Lower leg skin (tissue), 3 donors: ENCODE data around the gene HAVCR2.

Source experiments
- POLR2A ChIP-seq, 2 donors: fragments of 450-650 bp; IDR thresholded peaks; one replicate each; pipeline ENCODE4 v1.6.1; 2016 to 2017; ENCODE audit warnings: antibody characterized with exemption in 2 of 2, mild to moderate bottlenecking in 1 of 2, moderate library complexity in 1 of 2
- TF ChIP-seq, protein P1 (sequence below), 3 donors: fragments of 450-650 bp; IDR thresholded peaks; one replicate each; pipeline ENCODE4 v1.5.1; 2016; ENCODE audit warnings: antibody characterized with exemption in 3 of 3, mild to moderate bottlenecking in 3 of 3, moderate library complexity in 2 of 3

DNA sequence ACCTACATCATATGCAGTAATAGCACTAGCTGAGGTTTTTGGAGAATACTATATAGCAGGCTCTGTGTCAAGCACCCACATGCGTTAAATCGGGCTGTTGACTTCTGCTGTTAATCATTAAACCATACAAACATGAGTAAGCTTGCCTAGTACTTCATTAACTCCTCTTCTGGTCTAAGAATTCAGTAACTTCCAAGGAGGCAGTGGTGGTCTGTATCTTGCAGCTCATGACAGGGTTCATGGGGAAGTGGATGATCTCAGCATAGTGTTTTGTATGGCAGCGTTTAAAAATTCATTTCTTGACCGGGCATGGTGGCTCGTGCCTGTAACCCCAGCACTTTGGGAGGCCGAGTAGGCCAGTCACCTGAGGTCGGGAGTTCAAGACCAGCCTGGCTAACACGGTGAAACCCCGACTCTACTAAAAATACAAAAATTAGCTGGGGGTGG is 49.7 kb downstream of the HAVCR2 start, which contains the start of gene HAVCR1:
- TF ChIP-seq, protein P1, sequence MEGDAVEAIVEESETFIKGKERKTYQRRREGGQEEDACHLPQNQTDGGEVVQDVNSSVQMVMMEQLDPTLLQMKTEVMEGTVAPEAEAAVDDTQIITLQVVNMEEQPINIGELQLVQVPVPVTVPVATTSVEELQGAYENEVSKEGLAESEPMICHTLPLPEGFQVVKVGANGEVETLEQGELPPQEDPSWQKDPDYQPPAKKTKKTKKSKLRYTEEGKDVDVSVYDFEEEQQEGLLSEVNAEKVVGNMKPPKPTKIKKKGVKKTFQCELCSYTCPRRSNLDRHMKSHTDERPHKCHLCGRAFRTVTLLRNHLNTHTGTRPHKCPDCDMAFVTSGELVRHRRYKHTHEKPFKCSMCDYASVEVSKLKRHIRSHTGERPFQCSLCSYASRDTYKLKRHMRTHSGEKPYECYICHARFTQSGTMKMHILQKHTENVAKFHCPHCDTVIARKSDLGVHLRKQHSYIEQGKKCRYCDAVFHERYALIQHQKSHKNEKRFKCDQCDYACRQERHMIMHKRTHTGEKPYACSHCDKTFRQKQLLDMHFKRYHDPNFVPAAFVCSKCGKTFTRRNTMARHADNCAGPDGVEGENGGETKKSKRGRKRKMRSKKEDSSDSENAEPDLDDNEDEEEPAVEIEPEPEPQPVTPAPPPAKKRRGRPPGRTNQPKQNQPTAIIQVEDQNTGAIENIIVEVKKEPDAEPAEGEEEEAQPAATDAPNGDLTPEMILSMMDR (IDR thresholded peaks at IDR 0.05), result no peak
- no peak for TF ChIP-seq POLR2A (IDR thresholded peaks at IDR 0.05)
